Measurements from ENCODE around the gene ZNF184.
A peak's percentile ranks its signal among the peaks of the same experiment; 100 is the strongest.

Gene ZNF184

GRCh38 chr6:27472617-27473400, at the start of gene ZNF184:
TSS of gene ZNF184 (minus strand) at chr6:27473105. CDS start at chr6:27472294, 811 bp downstream.
- DNase-seq (ENCODE audit: low spot score), result peak; percentile 93

- peak; percentile 91 for DNase-seq (ENCODE audit: low spot score)
Measured at GRCh38 chr6:27518881-27519795, 46.2 kb upstream of the ZNF184 start.

- no peak for DNase-seq (ENCODE audit: low spot score)
Measured at GRCh38 chr6:27517928-27518787, 45.3 kb upstream of the ZNF184 start.

DNA sequence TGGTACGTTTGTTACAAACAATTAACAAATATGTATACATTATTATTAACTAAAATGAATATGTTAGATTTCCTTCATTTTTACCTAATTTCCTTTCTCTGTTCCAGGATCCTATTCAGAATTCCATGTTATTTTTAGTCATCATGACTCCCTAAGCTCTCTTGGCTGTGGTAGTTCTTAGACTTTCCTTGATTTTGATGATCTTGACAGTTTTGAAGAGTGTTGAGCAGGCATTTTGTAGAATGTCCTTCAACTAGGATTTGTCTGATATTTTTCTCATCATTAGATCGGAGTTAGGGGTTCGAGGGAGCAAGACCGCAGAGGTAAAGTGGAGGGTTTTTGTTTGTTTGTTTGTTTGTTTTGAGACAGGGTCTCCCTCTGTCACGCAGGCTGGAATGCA, 44.3 kb upstream of the ZNF184 start:
- no peak for DNase-seq (ENCODE audit: low spot score)

GRCh38 chr6:27514906-27515495, 42.1 kb upstream of the ZNF184 start:
- DNase-seq (ENCODE audit: low spot score), result no peak

- no peak for DNase-seq (ENCODE audit: low spot score)
Measured at GRCh38 chr6:27512525-27512924, 39.6 kb upstream of the ZNF184 start.

- DNase-seq (ENCODE audit: low spot score), result no peak
Measured at GRCh38 chr6:27507041-27507956, 34.4 kb upstream of the ZNF184 start.

DNA sequence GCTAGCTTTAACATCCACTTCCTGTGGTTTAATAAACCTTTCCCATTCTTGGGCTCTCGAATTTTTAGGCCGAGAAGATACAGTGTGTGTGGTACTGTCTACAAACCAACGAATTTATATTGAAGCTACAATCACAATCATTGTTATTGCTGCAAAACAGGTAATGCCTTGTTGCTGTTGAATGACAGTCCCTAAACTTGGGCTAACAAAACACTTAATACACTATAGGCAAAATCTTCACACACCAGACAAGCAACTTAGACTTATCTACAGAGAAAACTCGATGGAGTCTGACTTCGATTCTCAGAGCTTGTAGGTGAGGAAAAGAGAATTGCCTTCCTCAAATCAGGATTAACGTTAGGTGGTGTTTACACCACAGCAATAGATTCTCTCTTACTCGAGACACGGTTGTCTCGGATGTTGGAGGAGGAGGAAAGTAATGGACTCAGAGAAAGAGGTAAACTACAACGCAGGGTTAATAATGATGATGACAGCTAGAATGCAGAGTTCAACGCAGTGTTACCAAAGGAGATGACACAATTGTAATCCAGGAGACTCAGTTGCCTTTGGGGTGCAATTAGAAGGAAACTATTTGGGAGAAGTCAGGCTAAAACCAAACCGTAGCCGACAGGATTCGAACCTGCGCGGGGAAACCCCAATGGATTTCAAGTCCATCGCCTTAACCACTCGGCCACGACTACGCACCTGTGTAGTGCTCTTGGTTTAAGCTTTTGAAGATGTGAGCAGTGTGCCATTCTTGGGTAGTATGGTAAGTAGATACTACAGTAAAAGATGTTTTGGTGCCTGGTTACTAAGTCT, 32.5 kb upstream of the ZNF184 start:
- DNase-seq (ENCODE audit: low spot score), result peak; percentile 86

- peak; percentile 53 for DNase-seq (ENCODE audit: low spot score)
Measured at GRCh38 chr6:27503436-27504030, 30.6 kb upstream of the ZNF184 start.

GRCh38 chr6:27502508-27503435, 29.9 kb upstream of the ZNF184 start:
- DNase-seq (ENCODE audit: low spot score), result peak; percentile 72

DNA sequence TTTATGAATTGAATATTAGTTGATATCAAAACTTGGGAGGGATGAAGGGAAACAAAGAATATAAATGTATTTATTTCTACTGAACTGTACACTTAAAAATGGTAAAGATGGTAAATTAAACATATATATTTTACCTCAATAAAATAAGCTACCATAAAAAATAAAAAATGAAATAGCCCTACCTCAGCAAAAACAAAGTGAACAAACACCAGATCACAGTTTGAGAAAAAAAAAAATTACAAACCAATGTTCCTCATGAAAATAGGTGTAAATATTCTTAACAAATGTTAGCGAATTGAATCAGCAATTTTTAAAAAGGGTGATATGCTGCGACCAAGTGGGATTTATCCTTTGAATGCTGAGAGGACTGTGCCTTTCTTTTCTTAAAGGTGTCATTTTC, 28.3 kb upstream of the ZNF184 start:
- no peak for DNase-seq (ENCODE audit: low spot score)

- no peak for DNase-seq (ENCODE audit: low spot score)
Measured at GRCh38 chr6:27500177-27500576, 27.3 kb upstream of the ZNF184 start.

- peak; percentile 82 for DNase-seq (ENCODE audit: low spot score)
Measured at GRCh38 chr6:27495386-27496135, 22.7 kb upstream of the ZNF184 start.

DNA sequence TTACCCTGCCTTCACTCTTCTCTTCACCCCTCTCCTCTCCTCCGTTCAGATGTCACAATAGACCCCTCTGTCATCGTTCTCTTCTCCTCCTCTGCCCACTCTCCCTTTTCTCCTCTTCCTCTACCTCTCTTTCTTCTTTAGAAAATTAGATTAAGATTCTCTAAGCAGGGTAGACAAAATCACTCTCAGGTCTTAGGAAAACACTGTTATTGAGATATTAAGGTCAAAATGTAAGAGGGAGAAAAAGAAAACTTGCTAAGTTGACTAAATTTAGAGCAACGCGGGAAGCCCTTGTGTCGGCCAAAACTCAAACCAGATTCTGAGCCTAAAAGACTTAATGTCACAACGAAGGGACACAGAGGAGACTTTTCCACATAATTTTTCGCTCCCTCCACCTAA, 22.1 kb upstream of the ZNF184 start:
- no peak for DNase-seq (ENCODE audit: low spot score)

- DNase-seq (ENCODE audit: low spot score), result no peak
Measured at GRCh38 chr6:27494103-27494502, 21.2 kb upstream of the ZNF184 start.

DNA sequence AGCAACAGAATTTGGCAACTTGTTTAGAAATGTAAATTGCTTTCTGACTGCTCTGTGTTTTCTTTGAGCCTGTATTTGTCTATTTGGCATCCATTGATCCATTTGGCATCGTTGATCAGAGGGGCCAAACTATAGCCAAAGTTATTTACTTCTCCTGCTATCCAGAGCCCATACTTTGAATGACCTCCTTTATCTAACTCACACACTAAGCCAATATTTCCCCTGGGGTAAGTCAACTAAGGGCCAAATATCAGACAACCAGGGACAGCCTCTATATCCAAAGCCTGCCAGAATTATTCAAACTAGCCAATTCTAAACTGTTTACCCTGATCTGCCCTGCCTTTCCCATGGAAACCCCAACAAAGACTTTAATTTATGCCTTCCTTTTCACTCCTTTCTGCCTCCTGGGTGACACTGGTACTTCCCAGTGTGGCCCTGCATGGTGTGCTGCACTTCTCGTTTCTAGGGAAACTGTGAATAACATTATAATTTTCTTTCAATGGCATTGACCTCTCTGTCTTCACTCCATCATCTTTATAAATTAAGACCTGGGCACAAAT, 19.8 kb upstream of the ZNF184 start:
- DNase-seq (ENCODE audit: low spot score), result no peak

Data from COLO829 (cell line).